IMR-90 (cell line): ENCODE data around the gene FAM163B. TPM values are rescaled to one million over a fixed set of nuclear protein-coding genes. Genes with fewer than 3 reads are reported as not detected.

Source experiments
- ATAC-seq: fragments of 200-7000 bp; cut with Tn5 transposase; 2 replicates; pipeline ENCODE4 v1.9.1; 2020; ENCODE audit warnings: low read depth, mild to moderate bottlenecking, moderate library complexity
- BruUV-seq: library from RNA; stranded (reverse); fragments of 400-500 nt; replicated peaks from 2 replicates; lab custom pipeline; 2021; lab: Mats Ljungman, UMichigan
- CTCF ChIA-PET: fragments of 300-600 bp; formaldehyde crosslinking; extraction: SDS; loops from one replicate; lab custom pipeline; 2021; ENCODE audit warnings: antibody characterized with exemption; lab: Yijun Ruan, JAX
- POLR2A ChIA-PET: fragments of 300-600 bp; sonication (Branson Sonifier 250); formaldehyde crosslinking; loops from one replicate; lab custom pipeline; 2022; ENCODE audit warnings: antibody characterized with exemption; ENCODE audit not compliant: unreplicated experiment; lab: Charles Lee
- DNase-seq: peaks from one replicate; pipeline ENCODE4 v3.0.0; 2013
- H2AFZ ChIP-seq: replicated peaks from 2 replicates; pipeline ENCODE3; 2013; ENCODE audit warnings: low read length, mild to moderate bottlenecking; ENCODE audit not compliant: poor library complexity
- H2AK5ac ChIP-seq: 2 replicates; pipeline ENCODE4 v1.6.1; 2013; ENCODE audit warnings: low read depth, low read length, inconsistent platforms
- H2AK9ac ChIP-seq: replicated peaks from 2 replicates; pipeline ENCODE3; 2013; ENCODE audit warnings: mild to moderate bottlenecking, low read depth, low read length, moderate library complexity; ENCODE audit not compliant: poor library complexity
- H2BK120ac ChIP-seq: 2 replicates; pipeline ENCODE4 v1.6.1; 2013; ENCODE audit warnings: low read depth, low read length, inconsistent platforms
- H2BK15ac ChIP-seq: 3 replicates; pipeline ENCODE4 v1.6.1; 2013; ENCODE audit warnings: low read depth, low read length, inconsistent platforms
- H2BK20ac ChIP-seq: 2 replicates; pipeline ENCODE4 v1.6.1; 2013; ENCODE audit warnings: low read depth, mild to moderate bottlenecking, inconsistent platforms, low read length, moderate library complexity
- H2BK5ac ChIP-seq: 2 replicates; pipeline ENCODE4 v1.6.1; 2013; ENCODE audit warnings: mild to moderate bottlenecking, low read depth, low read length, inconsistent platforms; ENCODE audit not compliant: poor library complexity, severe bottlenecking
- H3K14ac ChIP-seq: replicated peaks from 2 replicates; pipeline ENCODE4 v1.6.1; 2013; ENCODE audit warnings: low read depth, low read length, inconsistent platforms
- H3K18ac ChIP-seq: 2 replicates; pipeline ENCODE4 v1.6.1; 2013; ENCODE audit warnings: low read depth, low read length, control low read depth
- H3K23ac ChIP-seq: 2 replicates; pipeline ENCODE4 v1.6.1; 2013; ENCODE audit warnings: low read depth, low read length, inconsistent platforms
- H3K27ac ChIP-seq: 2 replicates; pipeline ENCODE4 v1.5.1; 2013; ENCODE audit warnings: mild to moderate bottlenecking, control low read depth, low read length; ENCODE audit not compliant: insufficient read depth
- H3K27me3 ChIP-seq: 2 replicates; pipeline ENCODE4 v1.6.1; 2013; ENCODE audit warnings: low read length; ENCODE audit not compliant: control insufficient read depth, insufficient read depth
- H3K36me3 ChIP-seq: 2 replicates; pipeline ENCODE4 v1.6.1; 2013; ENCODE audit warnings: low read length, mixed read lengths; ENCODE audit not compliant: control insufficient read depth, insufficient read depth
- H3K4ac ChIP-seq: 2 replicates; pipeline ENCODE4 v1.6.1; 2013; ENCODE audit warnings: low read depth, low read length, inconsistent platforms
- H3K4me1 ChIP-seq: 2 replicates; pipeline ENCODE4 v1.6.1; 2013; ENCODE audit warnings: low read length, mixed read lengths; ENCODE audit not compliant: control insufficient read depth, insufficient read depth
- H3K4me2 ChIP-seq: 2 replicates; pipeline ENCODE4 v1.6.1; 2013; ENCODE audit warnings: low read depth, mild to moderate bottlenecking, control low read depth, low read length, moderate library complexity
- H3K4me3 ChIP-seq: 2 replicates; pipeline ENCODE4 v1.5.1; 2013; ENCODE audit warnings: low read depth, mild to moderate bottlenecking, control low read depth, low read length, moderate library complexity; ENCODE audit not compliant: insufficient read depth
- H3K56ac ChIP-seq: 2 replicates; pipeline ENCODE4 v1.6.1; 2013; ENCODE audit warnings: low read length, inconsistent platforms; ENCODE audit not compliant: insufficient read depth; ENCODE audit errors: extremely low read depth
- H3K79me1 ChIP-seq, 2 experiments: 2 replicates each; pipeline ENCODE4 v1.6.1; 2013; ENCODE audit warnings: low read length in 2 of 2, inconsistent platforms in 1 of 2, low read depth in 1 of 2
- H3K9ac ChIP-seq: 2 replicates; pipeline ENCODE4 v1.6.1; 2013; ENCODE audit warnings: low read depth, low read length, control low read depth
- H3K9me1 ChIP-seq: 2 replicates; pipeline ENCODE4 v1.6.1; 2013; ENCODE audit warnings: low read length, inconsistent platforms; ENCODE audit not compliant: insufficient read depth
- H3K9me3 ChIP-seq: 2 replicates; pipeline ENCODE4 v1.6.1; 2013; ENCODE audit warnings: low read length; ENCODE audit not compliant: control insufficient read depth, insufficient read depth
- H4K20me1 ChIP-seq: 2 replicates; pipeline ENCODE4 v1.6.1; 2013; ENCODE audit warnings: low read length, inconsistent platforms; ENCODE audit not compliant: insufficient read depth
- H4K5ac ChIP-seq: 2 replicates; pipeline ENCODE4 v1.6.1; 2013; ENCODE audit warnings: mild to moderate bottlenecking, low read depth, low read length, control low read depth
- H4K8ac ChIP-seq, 2 experiments: 2 replicates each; pipeline ENCODE4 v1.6.1; 2013; ENCODE audit warnings: low read depth in 2 of 2, low read length in 2 of 2, control low read depth in 1 of 2, inconsistent platforms in 1 of 2
- H4K91ac ChIP-seq: 2 replicates; pipeline ENCODE4 v1.6.1; 2013; ENCODE audit warnings: low read depth, low read length, inconsistent platforms; ENCODE audit not compliant: insufficient read depth
- BHLHE40 ChIP-seq: fragments of 150-350 bp; IDR thresholded peaks from 2 replicates; pipeline ENCODE4 v1.6.1; 2016; ENCODE audit warnings: mild to moderate bottlenecking, low read depth, low read length
- CEBPB ChIP-seq: IDR thresholded peaks from 2 replicates; pipeline ENCODE4 v1.6.1; 2012; ENCODE audit warnings: low read depth, low read length, improper control_type of control experiment
- CHD1 ChIP-seq: IDR thresholded peaks from 2 replicates; pipeline ENCODE4 v1.6.1; 2012; ENCODE audit warnings: low read depth, low read length, improper control_type of control experiment
- FOS ChIP-seq: fragments of 150-350 bp; IDR thresholded peaks from 2 replicates; pipeline ENCODE4 v1.6.1; 2016; ENCODE audit warnings: low read depth, low read length
- MAFK ChIP-seq: IDR thresholded peaks from 2 replicates; pipeline ENCODE4 v1.6.1; 2012; ENCODE audit warnings: low read depth, low read length, improper control_type of control experiment
- MXI1 ChIP-seq: IDR thresholded peaks from 2 replicates; pipeline ENCODE4 v1.6.1; 2012; ENCODE audit warnings: low read depth, mild to moderate bottlenecking, low read length, moderate library complexity, borderline replicate concordance
- POLR2A ChIP-seq: IDR thresholded peaks from 2 replicates; pipeline ENCODE4 v1.6.1; 2012; ENCODE audit warnings: mild to moderate bottlenecking, low read depth, low read length
- RAD21 ChIP-seq: IDR thresholded peaks from 2 replicates; pipeline ENCODE4 v1.6.1; 2012; ENCODE audit warnings: low read length, improper control_type of control experiment
- RCOR1 ChIP-seq: IDR thresholded peaks from 2 replicates; pipeline ENCODE4 v1.6.1; 2012; ENCODE audit warnings: mild to moderate bottlenecking, low read length, improper control_type of control experiment; ENCODE audit not compliant: insufficient replicate concordance
- RFX5 ChIP-seq: IDR thresholded peaks from 2 replicates; pipeline ENCODE4 v1.8.0; 2012; ENCODE audit warnings: low read depth, mild to moderate bottlenecking, low read length, moderate library complexity
- SMC3 ChIP-seq: fragments of 150-350 bp; IDR thresholded peaks from 2 replicates; pipeline ENCODE4 v1.6.1; 2016; ENCODE audit warnings: low read depth, mild to moderate bottlenecking, antibody characterized with exemption, low read length, moderate library complexity
- WGBS, 2 experiments: methylation state at CpG; one replicate each; pipeline versions ENCODE4 v1.1.5 to v1.1.7; 2013; ENCODE audit warnings: missing lambda C conversion rate in 2 of 2; ENCODE audit not compliant: insufficient read length in 1 of 2; ENCODE audit errors: extremely low coverage in 2 of 2; 5-methylcytosine and 5-hydroxymethylcytosine counted together
- dilution Hi-C: fragments of 300-500 bp; cut with HindIII; formaldehyde crosslinking; loops from one replicate; pipeline ENCODE4 v1.14.3; 2018; ENCODE audit warnings: low sequenced_read_pairs; ENCODE audit not compliant: unreplicated experiment
- in situ Hi-C: fragments of 300-500 bp; cut with MboI; formaldehyde crosslinking; loops from 3 replicates; pipeline ENCODE4 v1.14.3; 2019; ENCODE audit warnings: low sequenced_read_pairs, inconsistent platforms, mixed read lengths
- intact Hi-C: fragments of 100-400 bp; cut with micrococcal nuclease; formaldehyde crosslinking; loops from 2 replicates; pipeline ENCODE4 v1.10.0; 2022
- polyA plus RNA-seq, 3 experiments: library from polyadenylated mRNA; depleted of rRNA; stranded (reverse); fragments of >200 nt; gene quantifications; 2 replicates each; pipeline ENCODE4 v1.2.3, GENCODE V29; 2012; ENCODE audit warnings: low replicate concordance in 1 of 3
- total RNA-seq: library from RNA; depleted of rRNA; stranded (reverse); fragments of >200 nt; gene quantifications from 2 replicates; pipeline ENCODE4 v1.2.3, GENCODE V29; 2012
- TF ChIP-seq, protein P1 (sequence below): conservative IDR thresholded peaks from 2 replicates; pipeline ENCODE4 v1.5.1; 2012; ENCODE audit warnings: mild to moderate bottlenecking, low read depth, low read length, improper control_type of control experiment
- TF ChIP-seq, protein P2 (sequence below): fragments of 150-350 bp; IDR thresholded peaks from 2 replicates; pipeline ENCODE4 v1.6.1; 2017; ENCODE audit warnings: mild to moderate bottlenecking, antibody characterized with exemption, low read length, low read depth
- TF ChIP-seq, protein P3 (sequence below): fragments of 150-350 bp; IDR thresholded peaks from 2 replicates; pipeline ENCODE4 v1.6.1; 2016; ENCODE audit warnings: low read depth, mild to moderate bottlenecking, low read length, moderate library complexity, borderline replicate concordance

Gene FAM163B
- total and polyA plus RNA-seq, 2 of the 4 experiments (the other 2 are of a cell fraction): not detected

DNA sequence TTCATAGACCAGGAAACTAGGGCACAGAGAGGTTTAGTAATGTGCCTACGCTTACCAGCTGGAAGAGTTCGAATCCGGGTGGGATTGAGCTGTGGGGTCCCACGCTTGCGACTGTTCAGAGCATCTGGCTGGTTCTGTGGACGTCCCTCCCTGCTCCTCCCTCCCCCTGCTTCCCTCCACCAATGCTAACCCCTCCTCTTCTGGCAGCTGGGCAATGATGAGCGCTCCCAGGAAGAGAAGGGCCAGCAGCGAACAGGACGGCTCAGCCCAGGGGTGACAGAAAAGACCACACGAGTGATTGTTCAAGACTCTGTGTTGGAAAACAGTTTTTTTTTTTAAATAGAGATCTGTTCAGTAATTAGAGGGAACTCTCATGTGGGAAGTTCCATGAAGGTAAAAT lies 6.9 kb downstream of the FAM163B start:
- Histone ChIP-seq H2BK15ac (no peak overlapping the region), H2BK120ac (no peak overlapping the region), H3K56ac (no peak overlapping the region), H2BK20ac (no peak overlapping the region), H4K5ac (no peak overlapping the region), H3K18ac (no peak overlapping the region), H3K23ac (no peak overlapping the region), H3K9ac (no peak overlapping the region), H4K8ac (no peak overlapping the region), H4K91ac (no peak overlapping the region), H2AFZ (no peak overlapping the region), H2AK9ac (no peak overlapping the region), H3K14ac (no peak overlapping the region), H3K27ac (no peak overlapping the region), H2AK5ac (no peak overlapping the region), H3K36me3 (no peaks in the 10 kb centered on the region), H3K4me1 (no peaks in the 10 kb centered on the region), H2BK5ac (no peak overlapping the region), H3K4me3 (no peak overlapping the region), H3K27me3 (peaks cover 55% of the 10 kb centered on the region), H4K20me1 (no peaks in the 10 kb centered on the region), H3K9me1 (no peaks in the 10 kb centered on the region), H3K79me1 (no peaks in the 10 kb centered on the region), H3K4ac (no peak overlapping the region), H3K9me3 (peaks cover 12% of the 10 kb centered on the region), H3K4me2 (no peak overlapping the region)
- dilution Hi-C loops (no loop called here), in situ Hi-C loops (no loop called here), intact Hi-C loops (loop anchor here (10.0 kb wide), 1 partner anchor 123 kb away; no protein-coding TSS in a partner anchor)
- CTCF ChIA-PET: no interaction called here
- ATAC-seq (no peak), DNase-seq (no peak)
- 13% methylated on average over 3 of the region's 10 CpGs; no CpG with 5 or more reads in 1 of the 2 experiments for WGBS, 2 experiments
- BruUV-seq: no TSS peak
- POLR2A ChIA-PET: no interaction called here
- TF ChIP-seq RAD21 (no peak), BHLHE40 (no peak), MAFK (no peak), CHD1 (no peak), SMC3 (no peak), CEBPB (no peak), RFX5 (no peak), POLR2A (no peak), MXI1 (no peak), RCOR1 (no peak), FOS (no peak)
- TF ChIP-seq, protein P1, sequence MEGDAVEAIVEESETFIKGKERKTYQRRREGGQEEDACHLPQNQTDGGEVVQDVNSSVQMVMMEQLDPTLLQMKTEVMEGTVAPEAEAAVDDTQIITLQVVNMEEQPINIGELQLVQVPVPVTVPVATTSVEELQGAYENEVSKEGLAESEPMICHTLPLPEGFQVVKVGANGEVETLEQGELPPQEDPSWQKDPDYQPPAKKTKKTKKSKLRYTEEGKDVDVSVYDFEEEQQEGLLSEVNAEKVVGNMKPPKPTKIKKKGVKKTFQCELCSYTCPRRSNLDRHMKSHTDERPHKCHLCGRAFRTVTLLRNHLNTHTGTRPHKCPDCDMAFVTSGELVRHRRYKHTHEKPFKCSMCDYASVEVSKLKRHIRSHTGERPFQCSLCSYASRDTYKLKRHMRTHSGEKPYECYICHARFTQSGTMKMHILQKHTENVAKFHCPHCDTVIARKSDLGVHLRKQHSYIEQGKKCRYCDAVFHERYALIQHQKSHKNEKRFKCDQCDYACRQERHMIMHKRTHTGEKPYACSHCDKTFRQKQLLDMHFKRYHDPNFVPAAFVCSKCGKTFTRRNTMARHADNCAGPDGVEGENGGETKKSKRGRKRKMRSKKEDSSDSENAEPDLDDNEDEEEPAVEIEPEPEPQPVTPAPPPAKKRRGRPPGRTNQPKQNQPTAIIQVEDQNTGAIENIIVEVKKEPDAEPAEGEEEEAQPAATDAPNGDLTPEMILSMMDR: no peak
- TF ChIP-seq, protein P2, sequence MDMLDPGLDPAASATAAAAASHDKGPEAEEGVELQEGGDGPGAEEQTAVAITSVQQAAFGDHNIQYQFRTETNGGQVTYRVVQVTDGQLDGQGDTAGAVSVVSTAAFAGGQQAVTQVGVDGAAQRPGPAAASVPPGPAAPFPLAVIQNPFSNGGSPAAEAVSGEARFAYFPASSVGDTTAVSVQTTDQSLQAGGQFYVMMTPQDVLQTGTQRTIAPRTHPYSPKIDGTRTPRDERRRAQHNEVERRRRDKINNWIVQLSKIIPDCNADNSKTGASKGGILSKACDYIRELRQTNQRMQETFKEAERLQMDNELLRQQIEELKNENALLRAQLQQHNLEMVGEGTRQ: no peak
- TF ChIP-seq, protein P3, sequence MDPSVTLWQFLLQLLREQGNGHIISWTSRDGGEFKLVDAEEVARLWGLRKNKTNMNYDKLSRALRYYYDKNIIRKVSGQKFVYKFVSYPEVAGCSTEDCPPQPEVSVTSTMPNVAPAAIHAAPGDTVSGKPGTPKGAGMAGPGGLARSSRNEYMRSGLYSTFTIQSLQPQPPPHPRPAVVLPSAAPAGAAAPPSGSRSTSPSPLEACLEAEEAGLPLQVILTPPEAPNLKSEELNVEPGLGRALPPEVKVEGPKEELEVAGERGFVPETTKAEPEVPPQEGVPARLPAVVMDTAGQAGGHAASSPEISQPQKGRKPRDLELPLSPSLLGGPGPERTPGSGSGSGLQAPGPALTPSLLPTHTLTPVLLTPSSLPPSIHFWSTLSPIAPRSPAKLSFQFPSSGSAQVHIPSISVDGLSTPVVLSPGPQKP: no peak
